Smooth muscle cell (in vitro differentiated cells): ENCODE results near the gene CEMIP. TPM values are rescaled to one million over a fixed set of nuclear protein-coding genes. Genes with fewer than 3 reads are reported as not detected.

ENCODE experiments used
- DNase-seq: peaks from one replicate; lab custom pipeline; 2025; ENCODE audit not compliant: unreplicated experiment; lab: John Stamatoyannopoulos, UW
- H2AFZ ChIP-seq: fragments of 200-600 bp; sonication (generic); 2 replicates; pipeline ENCODE4 v1.6.0; 2016; ENCODE audit warnings: antibody characterized with exemption, low read depth, mild to moderate bottlenecking
- H3F3A ChIP-seq: fragments of 200-600 bp; sonication (generic); 2 replicates; pipeline ENCODE4 v1.6.0; 2017; ENCODE audit warnings: antibody characterized with exemption, low read depth
- H3K27ac ChIP-seq: fragments of 200-600 bp; sonication (generic); 2 replicates; pipeline ENCODE4 v1.5.1; 2016; ENCODE audit warnings: low read depth, mild to moderate bottlenecking
- H3K27me3 ChIP-seq: fragments of 200-600 bp; sonication (generic); 2 replicates; pipeline ENCODE4 v1.6.1; 2016; ENCODE audit warnings: low read depth, mild to moderate bottlenecking
- H3K36me3 ChIP-seq: fragments of 200-600 bp; sonication (generic); 2 replicates; pipeline ENCODE4 v1.5.1; 2016; ENCODE audit warnings: low read depth
- H3K4me1 ChIP-seq: fragments of 200-600 bp; sonication (generic); 2 replicates; pipeline ENCODE4 v1.5.1; 2016; ENCODE audit warnings: low read depth
- H3K4me2 ChIP-seq: fragments of 200-600 bp; sonication (generic); 2 replicates; pipeline ENCODE4 v1.6.0; 2016; ENCODE audit warnings: mild to moderate bottlenecking
- H3K4me3 ChIP-seq: fragments of 200-600 bp; sonication (generic); 2 replicates; pipeline ENCODE4 v1.5.1; 2016; ENCODE audit warnings: mild to moderate bottlenecking
- H3K79me2 ChIP-seq: fragments of 200-600 bp; sonication (generic); 2 replicates; pipeline ENCODE4 v1.6.0; 2016; ENCODE audit warnings: low read depth, mild to moderate bottlenecking
- H3K9ac ChIP-seq: fragments of 200-600 bp; sonication (generic); 2 replicates; pipeline ENCODE4 v1.6.0; 2016; ENCODE audit warnings: low read depth
- H3K9me3 ChIP-seq: fragments of 200-600 bp; sonication (generic); replicated peaks from 2 replicates; pipeline ENCODE4 v1.5.1; 2016; ENCODE audit warnings: low read depth
- H4K20me1 ChIP-seq: fragments of 200-600 bp; sonication (generic); 2 replicates; pipeline ENCODE4 v1.6.0; 2016; ENCODE audit warnings: low read depth
- WGBS: methylation state at CpG from one replicate; pipeline ENCODE4 v1.1.7; 2016; ENCODE audit warnings: low lambda C conversion rate; 5-methylcytosine and 5-hydroxymethylcytosine counted together
- microRNA counts: library from miRNA; unstranded; fragments of <30 nt; microRNA quantifications from one replicate; lab custom pipeline; 2016
- microRNA-seq: library from miRNA; unstranded; fragments of <30 nt; microRNA quantifications from one replicate; pipeline ENCODE4, GENCODE V29; 2016; ENCODE audit warnings: borderline number of aligned reads
- polyA plus RNA-seq: library from polyadenylated mRNA; unstranded; fragments of >200 nt; fragmentation: Nextera tagmentation; extraction: Ambion mirVana; gene quantifications from 2 replicates; pipeline ENCODE4 v1.2.1, GENCODE V29; 2016
- small RNA-seq: library from RNA; depleted of rRNA; stranded (forward); fragments of <200 nt; gene quantifications from one replicate; pipeline ENCODE3, GENCODE V24; 2014
- total RNA-seq: library from RNA; depleted of rRNA; stranded (reverse); fragments of >200 nt; gene quantifications from 2 replicates; pipeline ENCODE4 v1.2.3, GENCODE V29; 2014
- TF ChIP-seq, protein P1 (sequence below): fragments of 200-600 bp; sonication (generic); IDR thresholded peaks from 2 replicates; pipeline ENCODE4 v1.5.1; 2017; ENCODE audit warnings: borderline replicate concordance, mild to moderate bottlenecking, antibody characterized with exemption; ENCODE audit not compliant: insufficient read depth, poor library complexity, severe bottlenecking

The CEMIP gene
- total and polyA plus RNA-seq, 2 experiments from 2014 or later, result 1.9 TPM

DNA sequence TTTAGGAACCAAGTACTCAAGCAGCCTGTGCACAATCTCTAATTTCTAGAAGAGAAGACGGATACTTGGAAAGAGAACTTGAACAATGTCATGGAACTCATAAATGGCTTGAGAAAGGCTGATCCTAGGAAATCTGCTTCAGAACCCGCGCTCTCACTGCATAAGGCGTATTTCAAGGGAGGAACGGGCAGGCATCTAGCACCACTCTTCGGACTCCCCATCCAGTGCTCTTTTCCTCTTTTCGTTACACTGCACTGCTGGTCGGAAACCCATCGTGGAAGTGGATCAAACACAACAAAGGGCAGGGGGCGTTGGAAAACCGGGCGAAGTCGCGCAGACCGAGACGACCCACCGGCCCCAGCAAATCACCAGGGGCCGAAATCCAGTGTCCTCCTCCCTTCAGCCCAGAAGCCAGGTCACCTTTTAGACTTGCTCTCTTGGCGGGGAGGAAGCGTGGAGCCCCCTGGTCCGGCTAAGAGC is 221.0 kb downstream of the CEMIP start:
- Histone ChIP-seq H3K4me3 (peak overlapping the region; percentile 99), H3K4me1 (no peaks in the 10 kb centered on the region), H3K4me2 (peak overlapping the region; percentile 85), H3K27ac (peak overlapping the region; percentile 91), H4K20me1 (peaks cover 37% of the 10 kb centered on the region), H2AFZ (peak overlapping the region; percentile 96), H3K36me3 (no peaks in the 10 kb centered on the region), H3F3A (no peaks in the 10 kb centered on the region), H3K79me2 (peaks cover 37% of the 10 kb centered on the region), H3K9ac (peak overlapping the region; percentile 96), H3K27me3 (no peaks in the 10 kb centered on the region), H3K9me3 (no peaks in the 10 kb centered on the region)
- no peak for DNase-seq
- WGBS, result 7% methylated on average over 21 of the region's 21 CpGs
- TF ChIP-seq, protein P1, sequence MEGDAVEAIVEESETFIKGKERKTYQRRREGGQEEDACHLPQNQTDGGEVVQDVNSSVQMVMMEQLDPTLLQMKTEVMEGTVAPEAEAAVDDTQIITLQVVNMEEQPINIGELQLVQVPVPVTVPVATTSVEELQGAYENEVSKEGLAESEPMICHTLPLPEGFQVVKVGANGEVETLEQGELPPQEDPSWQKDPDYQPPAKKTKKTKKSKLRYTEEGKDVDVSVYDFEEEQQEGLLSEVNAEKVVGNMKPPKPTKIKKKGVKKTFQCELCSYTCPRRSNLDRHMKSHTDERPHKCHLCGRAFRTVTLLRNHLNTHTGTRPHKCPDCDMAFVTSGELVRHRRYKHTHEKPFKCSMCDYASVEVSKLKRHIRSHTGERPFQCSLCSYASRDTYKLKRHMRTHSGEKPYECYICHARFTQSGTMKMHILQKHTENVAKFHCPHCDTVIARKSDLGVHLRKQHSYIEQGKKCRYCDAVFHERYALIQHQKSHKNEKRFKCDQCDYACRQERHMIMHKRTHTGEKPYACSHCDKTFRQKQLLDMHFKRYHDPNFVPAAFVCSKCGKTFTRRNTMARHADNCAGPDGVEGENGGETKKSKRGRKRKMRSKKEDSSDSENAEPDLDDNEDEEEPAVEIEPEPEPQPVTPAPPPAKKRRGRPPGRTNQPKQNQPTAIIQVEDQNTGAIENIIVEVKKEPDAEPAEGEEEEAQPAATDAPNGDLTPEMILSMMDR, result no peak

DNA sequence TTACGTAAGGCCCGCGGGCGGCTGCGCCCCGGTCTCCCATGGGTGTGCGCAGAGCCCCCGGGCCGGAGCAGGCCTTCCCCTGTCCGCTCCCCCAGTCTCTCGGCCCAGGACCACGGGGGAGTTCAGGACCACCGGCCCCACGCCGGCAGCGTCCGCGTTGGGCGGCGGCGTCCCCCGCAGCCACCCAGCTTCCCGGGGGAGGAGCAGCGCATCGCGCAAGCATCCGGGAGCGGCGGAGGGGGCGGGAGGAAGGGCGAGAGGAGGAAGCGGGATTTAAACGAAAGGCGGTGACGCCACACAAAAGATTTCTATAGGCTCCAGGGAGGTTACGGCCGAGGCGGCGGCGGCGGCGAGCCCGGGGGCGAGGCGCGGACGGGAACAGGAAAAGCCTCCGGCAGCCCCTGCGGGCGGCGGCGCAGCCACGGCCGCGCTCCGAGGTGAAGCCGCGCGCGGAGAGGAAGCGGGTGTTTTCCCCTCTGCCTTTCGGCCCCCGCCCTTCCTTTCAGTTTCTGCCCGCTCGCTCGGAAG is 221.5 kb downstream of the CEMIP start, which contains the start of gene TLNRD1:
Gene TLNRD1, plus strand, starts transcription at position 300 of the 528 bp plus-strand sequence. CDS start 1,349 bp downstream, outside the sequence.
- peak; percentile 52 for DNase-seq
- H3K4me3 ChIP-seq, result peak within 1 kb of the TSS; percentile 99
- peak within 1 kb of the TSS; percentile 96 for H3K9ac ChIP-seq
- peak within 1 kb of the TSS; percentile 91 for H3K27ac ChIP-seq
- no peaks in the 10 kb centered on the region for H3K4me1 ChIP-seq
- under 1% methylated on average over 42 of the region's 66 CpGs for WGBS
- H2AFZ ChIP-seq, result peak within 1 kb of the TSS; percentile 96
- no peaks in the 10 kb centered on the region for H3K27me3 ChIP-seq
- peaks cover 42% of the 10 kb centered on the region for H3K79me2 ChIP-seq
- TF ChIP-seq, protein P1, result no peak
- peak within 1 kb of the TSS; percentile 85 for H3K4me2 ChIP-seq
- no peaks in the 10 kb centered on the region for H3F3A ChIP-seq
- H3K9me3 ChIP-seq, result no peaks in the 10 kb centered on the region
- no peaks in the 10 kb centered on the region for H3K36me3 ChIP-seq
- peaks cover 42% of the 10 kb centered on the region for H4K20me1 ChIP-seq

MicroRNAs encoded within 50 kb of the gene (microRNA counts, 767-probe panel; counts per million panel counts)
- microRNA hsa-miR-549 (lab: Ali Mortazavi, UCI), result 183 counts per million

Small RNAs within 50 kb of the gene (microRNA-seq; reads per million reads assigned to microRNA genes)
- gene MIR4514, result not detected
- gene MIR549A, result not detected

Small RNAs within 50 kb of the gene (small RNA-seq; reads per million reads assigned to genes)
- gene MIR4514 (not detected), gene MIR549A (not detected)

Other genes with a start within 250 kb of the CEMIP start
- gene ABHD17C, start 84.1 kb upstream of the CEMIP start, total RNA-seq, result 3.0 and 3.1 TPM in 2 replicates
- 4.1 and 6.3 TPM in 2 replicates for gene ABHD17C, start 84.1 kb upstream of the CEMIP start, polyA plus RNA-seq
- gene MESD, start 210.4 kb downstream of the CEMIP start, total RNA-seq, result 20.1 and 25.6 TPM in 2 replicates
- gene MESD, start 210.4 kb downstream of the CEMIP start, polyA plus RNA-seq, result 41.4 and 57.4 TPM in 2 replicates
- gene TLNRD1, start 221.6 kb downstream of the CEMIP start, total RNA-seq, result 10.7 and 11.3 TPM in 2 replicates
- gene TLNRD1, start 221.6 kb downstream of the CEMIP start, polyA plus RNA-seq, result 11.9 and 14.1 TPM in 2 replicates